Thyroid gland (tissue), 4 donors: ENCODE measurements around the gene WWC2. TPM values are rescaled to one million over a fixed set of nuclear protein-coding genes. Genes with fewer than 3 reads are reported as not detected.

Experiments used
- DNase-seq, 2 donors: peaks; one replicate each; pipeline ENCODE4 v3.0.0-alpha.2; 2019
- H3K27ac ChIP-seq, 3 donors: fragments of 200-600 bp; sonication (generic); 1 replicate in 2 of 3; 2 replicates in 1 of 3; pipeline ENCODE4 v1.5.1; 2016 to 2019; ENCODE audit warnings: mild to moderate bottlenecking in 1 of 3, moderate library complexity in 1 of 3
- H3K27me3 ChIP-seq: fragments of 200-600 bp; sonication (generic); one replicate; pipeline ENCODE4 v1.5.1; 2019
- H3K36me3 ChIP-seq, 2 donors: fragments of 200-600 bp; sonication (generic); one replicate each; pipeline ENCODE4 v1.5.1; 2016 to 2019
- H3K4me1 ChIP-seq, 2 donors: fragments of 200-600 bp; sonication (generic); one replicate each; pipeline ENCODE4 v1.5.1; 2017 to 2019
- H3K4me3 ChIP-seq, 3 donors: fragments of 200-600 bp; sonication (generic); replicated peaks in 1 of 3; 1 replicate in 2 of 3; 2 replicates in 1 of 3; pipeline ENCODE4 v1.5.1; 2016; ENCODE audit warnings: mild to moderate bottlenecking in 1 of 3
- H3K9me3 ChIP-seq: fragments of 200-600 bp; sonication (generic); one replicate; pipeline ENCODE4 v1.5.1; 2017
- CTCF ChIP-seq, 6 experiments: fragments of 200-600 bp in 3 of 6; fragments of 450-650 bp in 3 of 6; sonication (generic) in 3 of 6; IDR thresholded peaks; one replicate each; pipeline ENCODE4 v1.5.1; 2016 to 2019; ENCODE audit warnings: antibody characterized with exemption in 6 of 6, mild to moderate bottlenecking in 2 of 6, inconsistent platforms in 1 of 6, moderate library complexity in 1 of 6
- POLR2A ChIP-seq, 2 donors: fragments of 450-650 bp; IDR thresholded peaks; one replicate each; pipeline ENCODE4 v1.6.1; 2017; ENCODE audit warnings: antibody characterized with exemption in 2 of 2, mild to moderate bottlenecking in 2 of 2, moderate library complexity in 1 of 2
- WGBS, 2 donors: methylation state at CpG; one replicate each; pipeline ENCODE4 v1.1.5; 2017; 5-methylcytosine and 5-hydroxymethylcytosine counted together
- intact Hi-C: fragments of 100-400 bp; cut with DNase I; formaldehyde crosslinking; loops from one replicate; pipeline ENCODE4 v1.15.1; 2023
- total RNA-seq, 4 donors: library from RNA; depleted of rRNA; stranded (reverse); fragments of >200 nt; gene quantifications; one replicate each; pipeline ENCODE4 v1.2.3, GENCODE V29; 2016

Gene WWC2
- total RNA-seq, 4 donors from 2014 or later: 44.6 to 87.4 (median 53.5) TPM

- Histone ChIP-seq H3K27me3 (no peaks in the 10 kb centered on the region), H3K9me3 (no peaks in the 10 kb centered on the region), H3K4me3 (no peak overlapping the region), H3K4me1 (peaks cover 51 to 55% of the 10 kb centered on the region in 2 donors), H3K27ac (no peak overlapping the region), H3K36me3 (no peaks in the 10 kb centered on the region)
- no peak for DNase-seq
- TF ChIP-seq CTCF (IDR thresholded peaks at IDR 0.05) (no peak), POLR2A (IDR thresholded peaks at IDR 0.05) (no peak)
- 91 to 93% methylated on average over 1 of the region's 1 CpG for WGBS, 2 donors
- intact Hi-C loops: no loop called here
Measured at GRCh38 chr4:183172881-183173280, 73.8 kb downstream of the WWC2 start.

GRCh38 chr4:183173580-183174526 lies 74.8 kb downstream of the WWC2 start:
- Histone ChIP-seq H3K27ac (peak overlapping the region in 2 of 3 donors; percentile 18 to 34), H3K9me3 (no peaks in the 10 kb centered on the region), H3K36me3 (no peaks in the 10 kb centered on the region), H3K27me3 (no peaks in the 10 kb centered on the region), H3K4me1 (peaks cover 51 to 55% of the 10 kb centered on the region in 2 donors), H3K4me3 (no peak overlapping the region)
- DNase-seq: peak; percentile 45 to 47
- TF ChIP-seq CTCF (IDR thresholded peaks at IDR 0.05): no peak
- no peak for TF ChIP-seq POLR2A (IDR thresholded peaks at IDR 0.05)
- intact Hi-C loops: no loop called here
- 41% methylated on average over 13 of the region's 13 CpGs for WGBS, 2 donors

- Histone ChIP-seq H3K4me1 (peaks cover 43 to 48% of the 10 kb centered on the region in 2 donors), H3K27me3 (no peaks in the 10 kb centered on the region), H3K27ac (peak overlapping the region in 2 of 3 donors; percentile 26 to 69), H3K4me3 (no peak overlapping the region), H3K9me3 (no peaks in the 10 kb centered on the region), H3K36me3 (no peaks in the 10 kb centered on the region)
- no peak for TF ChIP-seq POLR2A (IDR thresholded peaks at IDR 0.05)
- TF ChIP-seq CTCF (IDR thresholded peaks at IDR 0.05): no peak
- intact Hi-C loops: no loop called here
- WGBS, 2 donors: 32 to 40% methylated on average over 5 of the region's 5 CpGs
- DNase-seq: peak in 1 of 2 donors; percentile 37
Measured at GRCh38 chr4:183175631-183176232, 76.7 kb downstream of the WWC2 start.

GRCh38 chr4:183177001-183177400 lies 77.9 kb downstream of the WWC2 start:
- Histone ChIP-seq H3K36me3 (no peaks in the 10 kb centered on the region), H3K4me3 (no peak overlapping the region), H3K4me1 (peaks cover 37 to 43% of the 10 kb centered on the region in 2 donors), H3K9me3 (no peaks in the 10 kb centered on the region), H3K27me3 (no peaks in the 10 kb centered on the region), H3K27ac (no peak overlapping the region)
- intact Hi-C loops: no loop called here
- no peak for TF ChIP-seq CTCF (IDR thresholded peaks at IDR 0.05)
- no peak for TF ChIP-seq POLR2A (IDR thresholded peaks at IDR 0.05)
- 87 to 95% methylated on average over 2 of the region's 2 CpGs for WGBS, 2 donors
- DNase-seq: no peak

- Histone ChIP-seq H3K27ac (no peak overlapping the region), H3K36me3 (no peaks in the 10 kb centered on the region), H3K27me3 (no peaks in the 10 kb centered on the region), H3K9me3 (no peaks in the 10 kb centered on the region), H3K4me3 (no peak overlapping the region), H3K4me1 (peaks cover 28 to 35% of the 10 kb centered on the region in 2 donors)
- TF ChIP-seq CTCF (IDR thresholded peaks at IDR 0.05): no peak
- no peak for TF ChIP-seq POLR2A (IDR thresholded peaks at IDR 0.05)
- intact Hi-C loops: no loop called here
- DNase-seq: no peak
- WGBS, 2 donors: 33% methylated on average over 3 of the region's 3 CpGs
Measured at GRCh38 chr4:183178201-183178600, 79.1 kb downstream of the WWC2 start.
